Breast epithelium (tissue), 4 donors: ENCODE data around the gene GGPS1. TPM values are rescaled to one million over a fixed set of nuclear protein-coding genes. Genes with fewer than 3 reads are reported as not detected.

ENCODE experiments used
- DNase-seq, 2 donors: peaks; one replicate each; pipeline ENCODE4 v3.0.0-alpha.2; 2019; ENCODE audit warnings: low spot score in 2 of 2
- H3K27ac ChIP-seq, 2 donors: fragments of 200-600 bp; sonication (generic) in 1 of 2; one replicate each; pipeline ENCODE4 v1.5.1; 2016 to 2019; ENCODE audit warnings: mild to moderate bottlenecking in 1 of 2
- H3K27me3 ChIP-seq, 2 donors: fragments of 200-600 bp; sonication (generic) in 1 of 2; one replicate each; pipeline versions ENCODE4 v1.5.1 to v1.6.0; 2017 to 2019; ENCODE audit warnings: control low read depth in 1 of 2, mild to moderate bottlenecking in 1 of 2
- H3K36me3 ChIP-seq: fragments of 200-600 bp; one replicate; pipeline ENCODE4 v1.5.1; 2019
- H3K4me1 ChIP-seq, 2 donors: fragments of 200-600 bp; sonication (generic); one replicate each; pipeline ENCODE4 v1.5.1; 2016 to 2019; ENCODE audit warnings: control low read depth in 1 of 2
- H3K4me3 ChIP-seq, 3 donors: fragments of 200-600 bp; sonication (generic); 1 replicate in 2 of 3; 2 replicates in 1 of 3; pipeline ENCODE4 v1.5.1; 2016 to 2019; ENCODE audit warnings: mild to moderate bottlenecking in 3 of 3, moderate library complexity in 2 of 3
- H3K9me3 ChIP-seq, 2 donors: fragments of 200-600 bp; sonication (generic) in 1 of 2; one replicate each; pipeline ENCODE4 v1.5.1; 2016 to 2019; ENCODE audit warnings: control low read depth in 1 of 2
- CTCF ChIP-seq, 3 donors: fragments of 450-650 bp; IDR thresholded peaks; one replicate each; pipeline ENCODE4 v1.5.1; 2016 to 2017; ENCODE audit warnings: antibody characterized with exemption in 3 of 3, mild to moderate bottlenecking in 3 of 3, moderate library complexity in 3 of 3
- POLR2A ChIP-seq: fragments of 450-650 bp; IDR thresholded peaks from one replicate; pipeline ENCODE4 v1.6.1; 2016; ENCODE audit warnings: antibody characterized with exemption, mild to moderate bottlenecking, moderate library complexity
- POLR2AphosphoS5 ChIP-seq, 3 donors: sonication (generic); formaldehyde crosslinking; IDR thresholded peaks; one replicate each; pipeline ENCODE4 v1.6.1; 2017; ENCODE audit warnings: antibody characterized with exemption in 3 of 3
- intact Hi-C: fragments of 100-400 bp; cut with DNase I; formaldehyde crosslinking; loops from one replicate; pipeline ENCODE4 v1.15.1; 2023; ENCODE audit warnings: low total_unique reads
- total RNA-seq, 3 donors: library from RNA; depleted of rRNA; stranded (reverse); fragments of >200 nt; gene quantifications; one replicate each; pipeline ENCODE4 v1.1.0, GENCODE V29; 2016

The GGPS1 gene
- total RNA-seq, 3 donors from 2014 or later: 17.7 to 38.3 (median 22.4) TPM

GRCh38 chr1:235391874-235392273 is 63.5 kb downstream of the GGPS1 start:
- H3K4me3 ChIP-seq: no peak overlapping the region
- DNase-seq: no peak
- intact Hi-C loops: no loop called here

More at GRCh38 chr1:235391874-235392273, 63.5 kb downstream of the GGPS1 start:
- TF ChIP-seq POLR2A (no peak), CTCF (IDR thresholded peaks at IDR 0.05) (no peak), POLR2AphosphoS5 (IDR thresholded peaks at IDR 0.05) (no peak)
- Histone ChIP-seq H3K4me1 (no peaks in the 10 kb centered on the region), H3K9me3 (peaks cover 0 to 6% of the 10 kb centered on the region in 2 donors), H3K27ac (no peak overlapping the region), H3K36me3 (no peaks in the 10 kb centered on the region), H3K27me3 (no peaks in the 10 kb centered on the region)

Other genes with a start within 250 kb of the GGPS1 start
- 100 to 1,000 TPM; 112 to 153 (median 112) TPM for gene TOMM20, start 199.7 kb upstream of the GGPS1 start, total RNA-seq
- gene RBM34, start 167.3 kb upstream of the GGPS1 start, total RNA-seq: 10 to 100 TPM; 42.9 to 54.0 (median 52.2) TPM
- gene ARID4B, start 391 bp upstream of the GGPS1 start, total RNA-seq: 10 to 100 TPM; 34.4 to 91.6 (median 76.7) TPM
- 10 to 100 TPM; 13.3 to 21.2 (median 19.7) TPM for gene TBCE, start 38.9 kb downstream of the GGPS1 start, total RNA-seq
- gene B3GALNT2, start 175.9 kb downstream of the GGPS1 start, total RNA-seq: 10 to 100 TPM; 21.4 to 34.8 (median 25.9) TPM